Vagina (tissue), 2 donors: ENCODE results near the gene SLC2A10.

Experiments used
- POLR2A ChIP-seq, 2 donors: fragments of 450-650 bp; IDR thresholded peaks; one replicate each; pipeline ENCODE4 v1.6.1; 2017; ENCODE audit warnings: antibody characterized with exemption in 2 of 2, mild to moderate bottlenecking in 2 of 2, moderate library complexity in 2 of 2
- POLR2AphosphoS5 ChIP-seq, 2 donors: sonication (generic); formaldehyde crosslinking; IDR thresholded peaks; one replicate each; pipeline ENCODE4 v1.9.0; 2017; ENCODE audit warnings: antibody characterized with exemption in 2 of 2, mild to moderate bottlenecking in 2 of 2, low read depth in 1 of 2; ENCODE audit not compliant: insufficient read depth in 1 of 2
- TF ChIP-seq, protein P1 (sequence below), 3 experiments: fragments of 450-650 bp in 2 of 3; fragments of 200-600 bp in 1 of 3; sonication (generic) in 1 of 3; IDR thresholded peaks; one replicate each; pipeline ENCODE4 v1.5.1; 2017 to 2019; ENCODE audit warnings: antibody characterized with exemption in 3 of 3, mild to moderate bottlenecking in 2 of 3, moderate library complexity in 2 of 3

GRCh38 chr20:46723039-46723438 lies 13.6 kb downstream of the SLC2A10 start:
- TF ChIP-seq POLR2A (IDR thresholded peaks at IDR 0.05) (no peak), POLR2AphosphoS5 (IDR thresholded peaks at IDR 0.05; ENCODE audit: insufficient read depth in 1 of 2, low read depth in 1 of 2) (no peak)
- TF ChIP-seq, protein P1, sequence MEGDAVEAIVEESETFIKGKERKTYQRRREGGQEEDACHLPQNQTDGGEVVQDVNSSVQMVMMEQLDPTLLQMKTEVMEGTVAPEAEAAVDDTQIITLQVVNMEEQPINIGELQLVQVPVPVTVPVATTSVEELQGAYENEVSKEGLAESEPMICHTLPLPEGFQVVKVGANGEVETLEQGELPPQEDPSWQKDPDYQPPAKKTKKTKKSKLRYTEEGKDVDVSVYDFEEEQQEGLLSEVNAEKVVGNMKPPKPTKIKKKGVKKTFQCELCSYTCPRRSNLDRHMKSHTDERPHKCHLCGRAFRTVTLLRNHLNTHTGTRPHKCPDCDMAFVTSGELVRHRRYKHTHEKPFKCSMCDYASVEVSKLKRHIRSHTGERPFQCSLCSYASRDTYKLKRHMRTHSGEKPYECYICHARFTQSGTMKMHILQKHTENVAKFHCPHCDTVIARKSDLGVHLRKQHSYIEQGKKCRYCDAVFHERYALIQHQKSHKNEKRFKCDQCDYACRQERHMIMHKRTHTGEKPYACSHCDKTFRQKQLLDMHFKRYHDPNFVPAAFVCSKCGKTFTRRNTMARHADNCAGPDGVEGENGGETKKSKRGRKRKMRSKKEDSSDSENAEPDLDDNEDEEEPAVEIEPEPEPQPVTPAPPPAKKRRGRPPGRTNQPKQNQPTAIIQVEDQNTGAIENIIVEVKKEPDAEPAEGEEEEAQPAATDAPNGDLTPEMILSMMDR (IDR thresholded peaks at IDR 0.05) = no peak
